NCI-H748 (cell line): ENCODE results near the gene CACHD1.
A peak's percentile ranks its signal among the peaks of the same experiment; 100 is the strongest.
"Not testable (repeated sequence)": the region's sequence is repeated elsewhere in the genome, so short reads cannot be mapped to it uniquely, and the experiment has no call there.

Experiments
- DNase-seq: peaks from one replicate; lab custom pipeline; 2025; ENCODE audit not compliant: unreplicated experiment; lab: John Stamatoyannopoulos, UW

CACHD1 gene

GRCh38 chr1:64581135-64581842, 111.4 kb downstream of the CACHD1 start:
- peak; percentile 78 for DNase-seq

- DNase-seq: no peak
Measured at GRCh38 chr1:64581843-64582185, 111.9 kb downstream of the CACHD1 start.

- no peak for DNase-seq
Measured at GRCh38 chr1:64584479-64584878, 114.5 kb downstream of the CACHD1 start.

DNA sequence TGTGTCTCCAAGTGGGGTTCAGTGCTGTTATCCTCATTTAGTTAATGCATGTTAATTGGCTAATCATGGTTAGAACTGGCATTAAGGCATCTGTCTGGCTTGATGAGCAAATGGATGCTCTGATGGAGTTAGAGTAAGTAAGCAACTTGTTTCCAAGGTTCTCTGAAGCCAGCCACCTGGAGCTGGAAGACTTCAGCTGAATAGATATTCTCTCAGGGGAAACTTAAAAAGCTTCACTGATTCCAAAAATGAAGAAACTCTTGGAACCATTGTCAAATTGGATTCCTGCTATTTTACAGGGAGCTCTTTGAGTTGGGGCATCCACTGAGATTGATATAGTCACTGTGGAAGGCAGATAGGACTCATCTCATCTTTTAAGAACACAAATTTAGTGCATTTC, 118.9 kb downstream of the CACHD1 start:
- no peak for DNase-seq

DNA sequence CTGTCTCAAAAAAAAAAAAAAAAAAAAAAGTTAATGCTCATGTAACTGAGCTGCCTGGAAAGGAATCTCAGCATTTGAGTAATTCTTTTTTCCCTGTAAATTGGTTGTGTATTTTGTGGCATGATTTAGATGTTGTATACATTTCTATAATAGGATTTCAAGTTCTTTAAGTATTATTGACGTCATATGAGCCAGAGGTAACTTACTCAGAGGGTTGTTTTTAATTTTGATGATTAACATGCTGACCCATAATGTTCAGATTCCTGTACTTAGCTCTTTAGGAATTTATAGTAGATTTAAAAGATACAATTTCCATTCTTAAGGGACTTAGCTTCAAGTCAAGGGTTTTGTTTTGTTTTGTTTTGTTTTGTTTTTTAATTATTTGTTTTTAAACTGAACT, 120.4 kb downstream of the CACHD1 start:
- no peak for DNase-seq

- DNase-seq: no peak
Measured at GRCh38 chr1:64594446-64594845, 124.5 kb downstream of the CACHD1 start.

DNA sequence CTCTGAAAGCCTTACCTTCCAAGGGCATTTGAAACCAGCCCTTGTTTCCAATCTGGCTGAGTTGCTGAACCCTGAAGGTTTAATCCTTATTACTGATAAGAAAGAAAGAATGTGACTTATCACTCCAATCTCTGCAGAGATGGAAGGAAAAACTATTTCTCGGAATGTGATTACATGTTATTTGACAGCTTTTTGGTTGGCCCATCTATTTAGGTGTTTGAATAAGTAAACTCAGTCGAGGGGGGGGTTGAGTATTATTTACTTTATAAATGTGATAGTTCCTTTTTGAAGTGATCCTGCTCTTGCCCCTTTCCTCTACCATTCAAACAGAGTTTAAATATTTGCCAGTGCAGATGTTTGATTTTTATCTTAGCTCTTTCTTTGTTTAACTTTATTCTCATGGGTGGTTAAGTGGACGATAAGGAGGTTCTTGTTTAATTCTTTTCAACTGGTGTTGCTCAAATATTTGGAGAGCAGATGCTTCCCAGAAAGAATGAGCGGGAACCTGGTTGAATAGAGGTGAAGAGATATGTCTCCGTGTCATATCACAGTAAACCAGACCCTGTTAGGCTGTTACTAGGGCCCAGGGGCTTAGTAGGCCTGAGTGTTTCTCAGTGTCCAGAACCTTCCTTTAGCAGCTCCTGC, 126.1 kb downstream of the CACHD1 start:
- DNase-seq: peak; percentile 6

GRCh38 chr1:64597113-64597512, 127.2 kb downstream of the CACHD1 start:
- DNase-seq: no peak

DNA sequence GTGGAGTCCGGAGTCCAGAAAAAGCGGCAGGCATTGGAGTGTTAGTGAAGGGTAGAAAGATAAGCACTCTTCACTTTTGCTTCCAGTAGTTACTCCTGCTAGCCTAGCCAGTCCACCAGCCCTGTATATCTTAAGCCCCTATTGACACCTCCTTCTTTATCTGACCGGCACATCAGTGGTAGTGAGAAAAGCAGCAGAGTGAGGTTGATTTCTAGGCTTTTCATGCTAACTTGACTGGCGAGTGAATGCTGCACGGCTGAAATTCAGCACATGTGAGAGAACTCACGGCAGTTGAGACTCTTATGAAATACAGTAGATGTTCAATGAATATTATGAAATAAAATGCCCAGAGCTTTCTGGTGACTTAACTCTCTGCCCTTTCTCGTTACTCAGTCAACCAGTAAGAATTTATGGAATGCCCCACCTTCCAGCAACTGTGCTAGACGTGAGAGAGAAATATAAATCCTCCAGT, 128.2 kb downstream of the CACHD1 start:
- no peak for DNase-seq

GRCh38 chr1:64599242-64599641, 129.3 kb downstream of the CACHD1 start:
- DNase-seq: no peak

DNA sequence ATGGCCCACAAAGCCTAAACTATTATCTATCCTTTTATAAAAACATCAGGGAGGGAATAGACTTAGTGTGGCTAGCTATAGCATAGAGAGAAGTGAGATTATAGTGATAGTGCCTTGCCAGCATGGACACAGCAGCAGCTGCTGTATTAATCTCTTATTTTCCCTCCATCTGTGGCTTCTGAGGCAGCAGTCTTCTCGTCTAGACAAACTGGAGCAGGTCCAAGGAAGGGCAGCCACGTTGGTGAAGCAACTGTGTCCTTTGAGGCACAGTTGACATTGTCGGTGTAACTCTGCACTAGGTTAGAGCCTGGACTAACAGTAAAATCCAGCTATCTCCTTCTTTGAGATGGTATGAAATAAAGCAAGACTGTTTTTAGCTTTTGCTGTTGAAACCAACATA, 131.3 kb downstream of the CACHD1 start:
- no peak for DNase-seq

- DNase-seq: no peak
Measured at GRCh38 chr1:64608005-64608650, 138.2 kb downstream of the CACHD1 start.

GRCh38 chr1:64608651-64609048, 138.7 kb downstream of the CACHD1 start:
- no peak for DNase-seq

GRCh38 chr1:64610950-64611349, 141.0 kb downstream of the CACHD1 start:
- not testable (repeated sequence) for DNase-seq

- peak; percentile 43 for DNase-seq
Measured at GRCh38 chr1:64616039-64616438, 146.1 kb downstream of the CACHD1 start.

GRCh38 chr1:64623750-64624191, 153.8 kb downstream of the CACHD1 start:
- DNase-seq: peak; percentile 75

GRCh38 chr1:64624218-64624713, 154.3 kb downstream of the CACHD1 start:
- DNase-seq: peak; percentile 64

GRCh38 chr1:64624808-64625207, 154.9 kb downstream of the CACHD1 start:
- peak; percentile 26 for DNase-seq

- DNase-seq: no peak
Measured at GRCh38 chr1:64630611-64631010, 160.7 kb downstream of the CACHD1 start.

- DNase-seq: no peak
Measured at GRCh38 chr1:64631346-64632034, 161.6 kb downstream of the CACHD1 start.

DNA sequence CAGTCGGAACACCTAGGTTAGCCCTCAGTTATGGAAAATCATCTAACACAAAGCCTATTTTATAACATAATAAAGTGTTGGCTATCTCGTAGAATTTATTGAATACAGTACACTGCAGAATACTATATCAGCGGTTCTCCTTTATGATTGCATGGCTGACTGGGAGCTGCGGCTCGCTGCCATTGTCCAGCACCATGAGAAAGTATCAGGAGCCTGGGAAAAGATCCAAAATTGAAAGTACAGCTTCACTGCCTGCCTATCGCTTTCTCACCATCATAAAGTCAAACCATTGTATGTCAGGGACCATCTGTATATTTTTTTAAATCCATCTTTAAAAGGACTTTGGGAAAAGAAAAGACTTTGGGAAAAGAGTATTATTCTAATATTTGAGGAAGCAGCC, 163.0 kb downstream of the CACHD1 start:
- DNase-seq: no peak
